Stimulated activated CD4-positive, alpha-beta T cell treated with anti-CD3 and anti-CD28 coated beads, Interleukin-4, amount 100 ng/mL, for 48 hours (primary cell): ENCODE measurements around the gene ACBD5.
A peak's percentile ranks its signal among the peaks of the same experiment; 100 is the strongest.
"Not testable (repeated sequence)": the region's sequence is repeated elsewhere in the genome, so short reads cannot be mapped to it uniquely, and the experiment has no call there.

Source experiments
- DNase-seq, 2 donors: peaks; one replicate each; pipeline ENCODE4 v3.0.0-alpha.2; 2020; ENCODE audit warnings: low read depth in 2 of 2

Gene ACBD5

GRCh38 chr10:27241010-27241651 lies 534 bp upstream of the ACBD5 start:
- DNase-seq, result peak in 1 of 2 donors; percentile 17

DNA sequence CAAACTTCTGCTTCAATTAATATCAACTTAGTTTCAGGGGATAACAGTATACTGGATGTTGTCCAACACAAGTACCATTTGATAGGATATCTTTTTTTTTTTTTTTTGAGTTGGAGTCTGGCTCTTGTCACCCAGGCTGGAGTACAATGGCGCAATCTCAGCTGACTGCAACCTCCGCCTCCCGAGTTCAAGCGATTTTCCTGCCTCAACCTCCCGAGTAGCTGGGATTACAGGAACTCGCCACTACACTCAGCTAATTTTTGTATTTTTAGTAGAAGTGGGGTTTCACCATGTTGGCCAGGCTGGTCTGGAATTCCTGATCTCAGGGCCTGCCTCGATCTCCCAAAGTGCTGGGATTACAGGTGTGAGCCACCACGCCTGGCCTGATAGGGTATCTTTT lies 3.1 kb downstream of the ACBD5 start:
- not testable (repeated sequence) for DNase-seq

- not testable (repeated sequence) for DNase-seq
Observed at GRCh38 chr10:27236589-27237128, 3.9 kb downstream of the ACBD5 start.

- DNase-seq, result no peak
Observed at GRCh38 chr10:27235706-27236105, 4.9 kb downstream of the ACBD5 start.

- no peak for DNase-seq
Observed at GRCh38 chr10:27230022-27230421, 10.6 kb downstream of the ACBD5 start.

- DNase-seq, result no peak
Observed at GRCh38 chr10:27225642-27226257, 14.8 kb downstream of the ACBD5 start.

DNA sequence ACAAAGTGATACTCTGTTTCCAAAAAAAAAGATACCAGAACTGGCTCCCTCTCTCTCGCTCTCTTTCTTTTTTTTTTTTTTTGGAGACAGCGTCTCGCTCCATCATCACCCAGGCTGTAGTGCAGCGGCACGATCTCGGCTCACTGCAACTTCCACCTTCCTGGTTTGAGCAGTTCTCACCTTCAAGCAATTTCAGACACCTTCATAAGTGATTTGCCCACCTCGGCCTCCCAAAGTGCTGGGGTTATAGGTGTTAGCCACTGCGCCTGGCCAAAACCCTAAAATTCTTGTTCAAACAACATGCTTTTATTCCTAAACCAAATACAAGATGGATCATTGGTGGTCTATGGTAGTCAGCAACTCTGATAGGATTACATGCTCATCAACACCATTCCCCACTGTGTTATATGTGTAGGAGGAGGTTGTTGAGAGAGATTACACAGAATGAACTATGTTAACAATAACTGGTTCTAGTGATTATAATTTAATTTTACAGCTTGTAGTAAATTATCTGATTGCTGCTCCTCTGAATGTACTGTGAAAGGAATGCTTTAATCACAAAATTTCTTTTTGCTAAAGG lies 15.5 kb downstream of the ACBD5 start:
- no peak for DNase-seq

DNA sequence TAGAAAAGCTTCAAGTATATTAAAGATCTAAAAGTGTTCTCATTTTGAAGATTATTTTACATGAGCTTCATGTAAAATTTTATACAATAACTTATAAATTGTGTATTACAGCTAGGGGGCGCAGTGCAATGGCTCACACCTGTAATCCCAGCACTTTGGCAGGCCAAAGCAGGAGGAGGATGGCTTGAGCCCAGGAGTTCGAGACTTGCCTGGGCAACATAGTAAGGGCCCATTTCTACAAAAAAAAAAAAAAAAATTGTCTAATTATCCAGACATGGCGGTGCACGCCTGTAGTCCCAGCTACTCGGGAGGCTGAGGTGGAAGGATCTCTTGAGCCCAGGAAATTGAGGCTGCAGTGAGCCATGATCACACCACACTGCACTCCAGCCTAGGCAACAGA lies 16.6 kb downstream of the ACBD5 start:
- DNase-seq, result peak; percentile 10 to 23

- no peak for DNase-seq
Observed at GRCh38 chr10:27207350-27207749, 33.2 kb downstream of the ACBD5 start.

- DNase-seq, result no peak
Observed at GRCh38 chr10:27203806-27204205, 36.8 kb downstream of the ACBD5 start.

DNA sequence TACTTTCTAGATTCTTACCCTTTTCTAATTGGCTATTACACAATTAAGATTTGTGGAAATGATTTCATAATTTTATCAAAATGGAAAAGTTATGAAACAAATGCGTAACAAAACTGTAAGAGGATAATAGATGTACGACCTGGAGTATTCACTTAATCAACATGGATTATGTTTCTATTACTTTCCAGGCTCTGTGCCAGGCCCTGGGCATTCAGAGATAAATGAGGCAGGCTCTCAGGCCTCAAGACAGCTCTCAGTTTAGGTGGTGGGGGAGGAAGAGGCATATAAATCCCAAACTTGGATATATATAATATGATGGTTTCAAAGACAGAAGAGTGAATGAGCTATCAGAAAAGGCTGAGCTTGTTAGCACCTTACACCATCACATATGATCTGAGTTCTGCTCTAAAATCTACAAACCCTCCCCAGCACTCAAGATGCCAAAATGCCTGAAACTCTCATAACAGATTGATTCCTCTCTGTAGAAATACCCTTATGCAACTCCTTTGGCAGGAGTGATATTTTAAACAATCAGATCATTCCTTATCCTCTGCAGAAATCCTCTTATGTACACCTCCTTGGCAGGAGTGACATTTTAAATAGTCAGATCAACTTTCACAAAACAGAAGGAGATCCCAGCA lies 42.5 kb downstream of the ACBD5 start:
- DNase-seq, result no peak

DNA sequence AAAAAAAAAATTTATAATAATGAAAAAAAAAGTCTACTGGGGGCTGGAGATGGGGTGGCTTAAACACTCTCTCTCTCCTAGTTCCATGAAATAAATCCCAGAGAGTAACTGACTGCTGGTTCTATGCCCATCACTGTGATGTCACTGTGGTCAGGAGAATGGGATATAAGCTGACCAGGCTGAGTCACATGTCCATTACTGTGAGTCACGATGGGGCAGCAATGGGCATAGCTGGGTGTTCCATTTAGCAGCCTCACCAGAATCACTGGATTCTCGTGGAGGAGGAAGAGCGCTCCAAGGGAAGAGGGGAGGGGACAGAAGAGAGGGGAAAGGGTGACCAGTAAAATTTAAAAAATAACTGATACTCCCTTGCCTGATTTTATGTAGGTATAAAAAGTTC lies 48.3 kb downstream of the ACBD5 start:
- DNase-seq, result no peak

GRCh38 chr10:27190508-27190907 lies 50.1 kb downstream of the ACBD5 start:
- DNase-seq, result no peak

DNA sequence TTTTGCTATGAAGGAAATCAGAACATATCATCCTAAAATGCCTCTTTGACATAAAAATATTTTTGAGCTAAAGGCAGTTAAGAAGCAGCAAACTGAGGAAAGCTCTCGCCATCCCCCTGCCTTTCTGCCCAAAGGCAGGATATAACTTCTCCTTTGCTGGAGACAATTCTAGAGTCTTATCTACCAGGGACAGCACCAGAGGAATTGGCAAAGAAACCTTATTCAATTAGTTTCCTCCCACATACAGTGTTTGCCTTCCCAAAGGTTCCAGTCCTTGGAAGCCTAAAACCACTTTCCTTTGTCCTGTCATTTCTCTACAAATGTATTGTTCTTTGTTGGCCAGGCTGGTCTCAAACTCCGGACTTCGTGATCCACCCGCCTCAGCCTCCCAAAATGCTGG lies 51.7 kb downstream of the ACBD5 start:
- no peak for DNase-seq

GRCh38 chr10:27188259-27188658 lies 52.3 kb downstream of the ACBD5 start:
- no peak for DNase-seq

DNA sequence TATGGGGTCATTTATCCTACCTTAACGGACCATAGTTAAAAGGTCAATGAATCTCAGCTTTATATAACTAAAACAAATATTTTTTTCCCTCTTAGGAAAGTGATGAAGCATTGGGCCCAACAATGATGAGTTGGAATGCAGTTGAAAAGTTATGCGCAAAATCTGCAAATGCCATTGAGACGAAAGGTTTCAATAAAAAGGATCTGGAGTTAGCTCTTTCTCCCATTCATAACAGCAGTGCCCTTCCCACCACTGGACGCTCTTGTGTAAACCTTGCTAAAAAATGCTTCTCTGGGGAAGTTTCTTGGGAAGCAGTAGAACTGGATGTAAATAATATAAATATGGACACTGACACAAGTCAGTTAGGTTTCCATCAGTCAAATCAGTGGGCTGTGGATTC lies 70.7 kb downstream of the ACBD5 start:
- no peak for DNase-seq

GRCh38 chr10:27158421-27158820 lies 82.2 kb downstream of the ACBD5 start:
- DNase-seq, result no peak

DNA sequence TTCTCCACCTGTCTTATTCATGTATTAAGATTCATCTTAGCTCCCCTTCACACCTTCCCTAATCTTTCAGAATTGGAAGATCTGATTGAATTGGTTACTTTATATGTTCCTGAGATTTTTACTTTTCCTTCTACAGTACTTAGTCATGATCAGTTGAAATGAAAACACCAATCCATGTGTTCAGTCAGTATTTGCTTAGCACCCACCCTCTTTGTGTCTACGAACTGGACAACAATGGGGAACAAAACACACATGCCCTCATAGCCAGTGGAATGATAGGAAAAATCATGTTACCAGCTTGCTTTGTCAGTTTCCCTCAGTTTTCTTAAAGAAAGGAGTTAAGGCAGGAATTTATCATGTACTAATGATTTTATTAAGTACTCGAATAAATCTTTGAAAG lies 83.4 kb downstream of the ACBD5 start:
- no peak for DNase-seq

DNA sequence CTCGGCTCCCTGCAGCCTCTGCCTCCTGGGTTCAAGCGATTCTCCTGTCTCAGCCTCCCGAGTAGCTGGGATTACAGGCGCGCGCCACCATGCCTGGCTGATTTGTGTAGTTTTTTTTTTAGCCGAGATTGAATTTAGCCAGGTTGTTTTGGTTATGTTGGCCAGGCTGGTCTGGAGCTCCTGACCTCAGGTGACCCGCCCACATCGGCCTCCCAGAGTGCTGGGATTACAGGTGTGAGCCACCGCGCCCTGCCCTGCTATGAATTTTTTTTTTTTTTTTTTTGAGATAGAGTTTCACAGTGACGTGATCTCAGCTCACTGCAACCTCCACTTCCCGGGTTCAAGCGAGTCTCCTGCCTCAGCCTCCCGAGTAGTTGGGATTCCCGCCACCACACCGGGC lies 84.0 kb downstream of the ACBD5 start:
- not testable (repeated sequence) for DNase-seq

GRCh38 chr10:27155066-27155754 lies 85.4 kb downstream of the ACBD5 start, which contains the start of gene MASTL:
TSS of gene MASTL (plus strand) at chr10:27155352. CDS start at chr10:27155427, 75 bp downstream.
- DNase-seq, result peak; percentile 88 to 90

GRCh38 chr10:27153845-27154193 lies 86.8 kb downstream of the ACBD5 start:
- DNase-seq, result peak in 1 of 2 donors; percentile 2

DNA sequence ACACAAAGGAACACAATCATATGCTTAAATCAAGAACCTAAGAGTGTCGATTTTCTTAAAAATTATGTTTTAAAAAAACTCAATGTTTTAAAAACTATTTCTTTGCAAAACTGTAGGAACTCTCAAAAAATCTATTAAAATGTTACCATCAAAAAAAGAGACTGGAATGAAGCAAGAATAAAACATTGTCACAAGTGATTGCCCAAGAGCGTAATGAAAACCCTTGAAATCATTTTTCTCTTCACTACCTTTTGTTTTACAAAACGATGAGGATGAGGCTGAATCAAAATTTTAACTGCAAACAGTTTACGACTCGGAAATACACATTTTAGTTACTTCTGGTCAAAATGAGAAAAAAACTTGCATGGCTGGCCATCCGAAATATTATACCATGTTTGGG lies 87.3 kb downstream of the ACBD5 start:
- DNase-seq, result no peak
